Activated naive CD4-positive, alpha-beta T cell treated with anti-CD3 and anti-CD28 coated beads for 36 hours (primary cell): ENCODE measurements around the gene ARHGAP22. TPM values are rescaled to one million over a fixed set of nuclear protein-coding genes. Genes with fewer than 3 reads are reported as not detected.

ENCODE experiments used
- CTCF ChIA-PET: fragments of 350-600 bp; sonication (Branson Sonifier 250); formaldehyde crosslinking; loops from one replicate; lab custom pipeline; 2021; ENCODE audit warnings: antibody characterized with exemption; lab: Charles Lee
- DNase-seq: peaks from one replicate; pipeline ENCODE4 v3.0.0-alpha.2; 2020
- H3K27ac Mint-ChIP-seq: one replicate; pipeline ENCODE4 v1.8.0; 2021; ENCODE audit warnings: mild to moderate bottlenecking, mixed read lengths
- H3K27me3 Mint-ChIP-seq: one replicate; pipeline ENCODE4 v1.8.0; 2021; ENCODE audit warnings: low read depth, mixed read lengths
- H3K36me3 Mint-ChIP-seq: one replicate; pipeline ENCODE4 v1.8.0; 2021; ENCODE audit warnings: low read depth, mixed read lengths
- H3K4me1 Mint-ChIP-seq: one replicate; pipeline ENCODE4 v1.8.0; 2021; ENCODE audit warnings: low read depth, mixed read lengths
- H3K4me3 Mint-ChIP-seq: one replicate; pipeline ENCODE4 v1.8.0; 2021; ENCODE audit warnings: mild to moderate bottlenecking, moderate library complexity, mixed read lengths
- H3K9me3 Mint-ChIP-seq: one replicate; pipeline ENCODE4 v1.8.0; 2021; ENCODE audit warnings: mixed read lengths
- intact Hi-C: fragments of 100-400 bp; cut with micrococcal nuclease; formaldehyde crosslinking; loops from one replicate; pipeline ENCODE4 v1.15.1; 2023
- total RNA-seq, 2 experiments: library from RNA; stranded (reverse); gene quantifications; one replicate each; pipeline ENCODE4 v1.2.3, GENCODE V29; 2021

ARHGAP22 gene
- total RNA-seq, 2 experiments from 2014 or later = not detected

DNA sequence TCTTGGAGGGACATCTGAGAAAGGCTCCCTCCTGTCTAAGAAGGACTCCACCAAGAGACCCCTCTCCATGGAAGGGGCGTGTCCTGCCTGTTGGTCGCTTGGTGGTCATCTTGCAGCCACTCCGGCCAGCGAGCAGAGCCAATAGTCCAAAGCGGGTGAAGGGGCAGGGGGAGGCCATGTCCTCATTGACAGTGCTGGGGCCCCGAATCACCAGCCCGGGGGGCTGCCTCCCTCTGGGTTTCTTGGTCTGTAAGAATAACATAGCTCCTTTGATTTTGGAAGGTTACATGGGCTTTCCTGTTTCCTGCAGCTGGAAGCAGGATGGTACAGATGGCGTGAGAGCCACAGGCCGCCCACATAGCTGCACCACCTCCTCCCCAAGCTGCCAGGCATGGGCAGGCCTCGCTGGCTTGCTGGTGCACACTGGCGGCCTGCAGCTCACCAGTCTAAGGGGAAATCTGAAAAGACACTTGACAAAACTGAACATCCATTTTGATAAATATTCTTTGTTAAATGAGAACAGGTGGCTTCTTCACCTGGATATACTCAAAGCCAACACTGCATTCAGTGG, 105.8 kb downstream of the ARHGAP22 start:
- no peak for DNase-seq
- H3K36me3 Mint-ChIP-seq = no peaks in the 10 kb centered on the region
- H3K4me1 Mint-ChIP-seq = peaks cover 8% of the 10 kb centered on the region
- intact Hi-C loops = no loop called here
- CTCF ChIA-PET = no interaction called here
- no peak overlapping the region for H3K27ac Mint-ChIP-seq
- H3K4me3 Mint-ChIP-seq = no peak overlapping the region
- H3K9me3 Mint-ChIP-seq = no peaks in the 10 kb centered on the region
- peaks cover 10% of the 10 kb centered on the region for H3K27me3 Mint-ChIP-seq

DNA sequence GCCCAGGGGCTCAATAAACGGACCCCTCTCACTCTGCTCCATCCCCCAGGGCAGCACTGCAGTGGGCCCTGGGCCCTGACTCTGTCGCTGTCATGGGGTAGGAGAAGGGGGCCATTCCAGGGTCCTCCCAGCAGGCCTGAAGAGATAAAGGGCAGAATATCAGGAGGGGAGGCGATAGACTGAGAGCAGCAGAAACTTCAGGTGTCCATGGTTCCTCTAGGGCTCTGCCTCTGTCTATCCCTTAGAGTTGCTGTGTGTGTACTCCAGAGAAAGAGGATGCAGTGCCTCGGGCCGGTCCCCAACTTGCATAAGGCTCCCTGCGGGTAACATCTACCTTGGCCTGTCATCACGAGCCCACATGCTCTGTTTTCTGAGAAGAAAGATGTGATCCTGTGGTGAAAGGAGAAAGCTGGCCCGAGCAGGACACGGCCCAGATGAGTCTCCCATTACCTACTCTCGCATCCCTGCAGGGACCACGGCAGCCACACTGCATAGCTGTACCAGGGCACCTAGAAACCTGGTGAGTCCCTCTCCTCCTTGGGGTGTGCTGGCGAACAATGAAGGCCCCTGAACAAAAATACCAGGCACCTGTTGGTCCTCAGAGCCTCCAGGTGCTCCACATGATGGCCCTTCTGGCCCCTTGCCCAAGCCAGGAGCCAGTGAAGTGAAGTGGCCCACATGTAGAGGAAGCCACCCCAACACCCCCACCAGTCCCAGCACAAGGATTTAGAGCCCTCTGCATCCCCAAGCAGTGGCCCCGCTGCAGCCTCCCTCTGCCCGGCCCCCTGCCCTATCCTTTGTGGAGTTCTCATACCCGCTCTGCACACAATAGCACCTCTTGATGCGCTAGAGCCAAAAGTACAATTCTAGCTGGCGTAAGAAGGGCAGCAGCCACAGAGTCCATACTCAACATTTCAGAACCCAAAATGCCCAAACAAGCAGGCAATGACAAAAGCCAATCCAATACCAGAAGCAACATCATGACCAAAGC, 106.8 kb downstream of the ARHGAP22 start:
- intact Hi-C loops = no loop called here
- Mint-ChIP-seq H3K27ac (no peak overlapping the region), H3K27me3 (peaks cover 14% of the 10 kb centered on the region), H3K4me3 (no peak overlapping the region), H3K9me3 (no peaks in the 10 kb centered on the region), H3K4me1 (peaks cover 14% of the 10 kb centered on the region), H3K36me3 (no peaks in the 10 kb centered on the region)
- CTCF ChIA-PET = no interaction called here
- no peak for DNase-seq

DNA sequence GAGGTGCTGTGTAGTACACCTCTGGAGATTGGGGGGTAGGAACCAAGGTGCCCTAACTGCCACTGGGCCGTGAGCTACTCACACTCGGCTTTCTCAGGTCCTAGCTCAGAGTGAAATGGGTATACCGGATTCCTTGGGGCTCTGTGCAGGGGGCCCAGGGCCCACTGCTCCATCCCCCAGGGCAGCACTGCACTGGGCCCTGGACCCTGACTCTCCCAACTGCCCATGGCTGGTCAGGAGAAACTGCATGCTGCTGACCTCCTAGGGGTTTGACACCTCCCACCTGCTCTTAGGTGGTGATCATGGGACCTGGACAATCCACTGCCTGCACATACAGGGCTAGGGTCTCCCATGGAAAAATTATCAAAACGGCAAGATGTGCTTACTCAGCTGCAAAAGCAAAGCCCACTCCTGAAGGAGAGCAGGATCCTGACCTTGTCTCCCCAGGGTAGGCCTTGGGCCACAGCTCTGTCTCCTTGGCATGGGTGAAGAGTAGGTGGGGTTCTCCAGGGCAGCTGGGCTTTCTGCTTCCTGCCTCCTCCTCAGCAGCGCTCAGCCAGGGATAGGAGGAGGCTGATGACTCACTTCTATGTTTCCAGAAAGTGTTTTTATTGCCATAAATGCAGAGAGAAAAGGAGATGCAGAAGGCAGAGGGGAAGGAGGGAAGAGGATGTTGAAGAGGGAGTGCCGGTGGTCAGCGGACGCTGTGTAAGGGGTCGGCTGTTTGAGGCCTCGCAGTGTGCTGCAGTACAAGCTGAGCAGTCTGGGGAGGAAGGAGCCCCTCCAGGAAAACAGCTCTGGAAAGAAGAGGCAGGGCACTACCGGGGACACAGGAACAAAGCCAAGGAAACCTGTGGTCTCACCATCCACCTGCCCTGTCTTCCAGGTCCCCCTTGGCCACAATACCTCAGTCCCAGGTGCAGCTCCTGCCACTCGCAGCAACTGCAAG, 107.8 kb downstream of the ARHGAP22 start:
- CTCF ChIA-PET = interaction anchor here (0.9 kb wide), 1 partner anchor 208 kb away, joined by 3 read pairs; no protein-coding TSS in a partner anchor
- Mint-ChIP-seq H3K4me1 (peaks cover 14% of the 10 kb centered on the region), H3K27ac (no peak overlapping the region), H3K36me3 (no peaks in the 10 kb centered on the region), H3K27me3 (peaks cover 14% of the 10 kb centered on the region), H3K9me3 (no peaks in the 10 kb centered on the region), H3K4me3 (no peak overlapping the region)
- intact Hi-C loops = no loop called here
- no peak for DNase-seq

DNA sequence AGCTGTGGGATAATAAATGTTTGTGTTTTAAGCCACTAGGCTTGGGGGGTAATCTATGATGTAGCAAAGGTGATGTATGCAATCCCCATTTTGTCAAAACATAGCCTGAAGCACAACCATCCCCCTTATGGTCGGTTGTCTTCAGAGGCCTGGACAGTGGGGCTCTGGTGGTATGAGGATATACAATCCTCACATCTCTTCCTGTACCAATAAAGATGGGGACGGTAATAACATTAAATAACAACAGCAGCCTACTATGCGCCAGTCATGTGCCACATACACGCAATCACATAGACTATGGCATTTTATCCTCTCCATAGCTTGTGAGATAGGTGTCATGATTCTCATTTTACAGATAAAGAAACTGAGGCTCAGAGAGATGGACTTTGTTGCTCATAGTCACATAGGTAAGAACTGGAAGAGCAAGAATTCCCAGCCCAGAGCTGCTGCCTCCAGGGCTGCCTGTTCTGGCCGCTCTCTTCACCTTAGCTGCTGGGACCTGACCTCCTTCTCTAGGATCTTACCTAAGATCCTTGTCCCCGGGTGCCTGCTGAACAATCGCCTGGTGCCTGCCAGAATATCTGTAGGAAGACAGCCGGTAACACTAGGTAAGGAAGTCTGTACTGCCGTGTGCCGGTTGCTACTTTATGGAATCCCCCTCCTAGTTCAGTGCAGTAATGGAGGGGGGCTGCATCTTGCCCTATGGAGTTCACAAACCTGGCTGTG, 108.6 kb downstream of the ARHGAP22 start:
- no peak overlapping the region for H3K4me3 Mint-ChIP-seq
- H3K36me3 Mint-ChIP-seq = no peaks in the 10 kb centered on the region
- H3K27me3 Mint-ChIP-seq = peaks cover 14% of the 10 kb centered on the region
- H3K4me1 Mint-ChIP-seq = peaks cover 14% of the 10 kb centered on the region
- no peak overlapping the region for H3K27ac Mint-ChIP-seq
- no peaks in the 10 kb centered on the region for H3K9me3 Mint-ChIP-seq
- intact Hi-C loops = no loop called here
- no peak for DNase-seq
- CTCF ChIA-PET = interaction anchor here (0.9 kb wide), 1 partner anchor 208 kb away, joined by 3 read pairs; no protein-coding TSS in a partner anchor

DNA sequence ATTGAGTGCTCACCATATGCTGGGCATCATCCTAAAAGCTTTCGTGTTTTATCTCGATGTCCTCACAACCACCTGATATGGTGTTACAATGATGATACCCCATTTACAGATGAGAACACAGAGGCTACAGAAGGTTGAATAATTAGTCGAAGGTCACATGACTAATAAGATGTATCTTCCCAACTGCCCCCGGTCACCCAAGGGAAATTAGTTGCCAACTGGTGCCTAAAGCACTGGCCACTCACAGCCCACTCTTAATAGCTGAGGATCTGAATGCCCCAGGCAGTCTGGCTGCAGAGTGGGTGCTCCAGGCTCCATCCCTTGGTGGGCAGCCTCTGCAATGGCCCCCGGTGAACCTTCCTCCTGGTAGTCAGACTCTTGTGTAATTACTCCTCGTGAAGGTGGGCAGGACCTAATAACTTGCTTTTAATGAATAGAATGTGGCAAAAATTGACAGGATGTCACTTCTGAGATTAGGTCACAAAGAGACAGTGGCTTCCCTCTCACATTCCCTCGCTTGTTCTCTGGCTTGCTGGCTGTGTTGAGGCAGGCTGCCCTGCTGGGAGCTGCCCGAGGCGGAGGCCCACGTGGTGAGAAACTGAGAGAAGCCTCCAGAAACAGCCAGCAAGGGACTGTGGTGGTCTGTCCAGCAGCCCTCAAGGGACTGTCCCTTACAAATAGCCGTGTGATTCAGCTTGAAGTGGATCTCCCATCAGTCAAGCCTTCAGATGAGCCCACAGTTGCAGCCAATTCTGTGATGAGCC, 109.4 kb downstream of the ARHGAP22 start:
- Mint-ChIP-seq H3K36me3 (no peaks in the 10 kb centered on the region), H3K4me1 (peaks cover 14% of the 10 kb centered on the region), H3K9me3 (no peaks in the 10 kb centered on the region), H3K4me3 (no peak overlapping the region), H3K27ac (no peak overlapping the region), H3K27me3 (peaks cover 14% of the 10 kb centered on the region)
- CTCF ChIA-PET = no interaction called here
- intact Hi-C loops = no loop called here
- DNase-seq = no peak

DNA sequence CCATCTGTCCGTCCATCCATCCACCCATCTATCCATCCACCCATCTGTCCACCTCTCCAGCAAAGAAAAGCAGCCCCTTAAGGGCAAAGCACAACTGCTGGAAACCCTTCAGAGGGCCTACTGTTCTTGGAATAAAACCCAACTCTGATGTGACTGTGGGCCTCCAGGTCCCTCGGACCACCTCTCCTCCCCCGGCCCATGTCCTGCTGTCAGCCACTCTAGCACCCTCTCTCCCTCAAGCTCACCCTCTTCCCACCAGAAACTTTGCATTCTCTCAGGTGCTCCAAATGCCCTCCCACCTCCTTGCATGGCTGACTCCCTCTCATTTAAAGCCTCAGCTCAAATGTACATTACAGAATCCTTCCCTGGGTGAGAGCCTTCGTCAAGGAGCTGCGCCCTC, 110.3 kb downstream of the ARHGAP22 start:
- Mint-ChIP-seq H3K27me3 (peaks cover 14% of the 10 kb centered on the region), H3K4me1 (peaks cover 14% of the 10 kb centered on the region), H3K4me3 (no peak overlapping the region), H3K9me3 (no peaks in the 10 kb centered on the region), H3K27ac (no peak overlapping the region), H3K36me3 (no peaks in the 10 kb centered on the region)
- CTCF ChIA-PET = interaction anchor here (1.0 to 1.3 kb wide), 2 partner anchors 103 to 132 kb away, joined by 3 read pairs; no protein-coding TSS in a partner anchor
- no peak for DNase-seq
- intact Hi-C loops = no loop called here

DNA sequence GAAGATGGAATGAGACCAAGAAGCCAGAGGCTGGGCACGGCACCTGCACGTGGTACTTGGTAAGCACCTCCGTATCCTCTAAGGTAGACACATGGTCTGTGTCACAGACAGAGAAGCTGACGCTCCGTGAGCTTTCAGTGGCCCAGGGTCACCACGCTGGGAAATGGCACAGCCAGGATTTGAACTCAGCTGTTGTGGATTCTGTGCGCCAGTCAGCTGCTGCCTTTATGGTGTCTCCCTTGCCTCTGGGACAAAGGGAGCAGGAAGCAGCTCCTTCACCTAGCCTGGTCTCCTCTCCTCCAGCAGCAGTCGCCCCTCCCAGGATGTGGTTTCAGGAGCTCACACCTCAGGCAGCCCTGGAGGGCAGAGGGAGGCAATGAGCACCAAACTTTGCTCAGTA, 110.8 kb downstream of the ARHGAP22 start:
- H3K4me1 Mint-ChIP-seq = peaks cover 14% of the 10 kb centered on the region
- intact Hi-C loops = no loop called here
- H3K9me3 Mint-ChIP-seq = no peaks in the 10 kb centered on the region
- H3K27ac Mint-ChIP-seq = no peak overlapping the region
- peak; percentile 30 for DNase-seq
- H3K36me3 Mint-ChIP-seq = no peaks in the 10 kb centered on the region
- H3K4me3 Mint-ChIP-seq = peak overlapping the region; percentile 13
- CTCF ChIA-PET = interaction anchor here (1.0 to 1.3 kb wide), 2 partner anchors 102 to 131 kb away, joined by 3 read pairs; no protein-coding TSS in a partner anchor
- peaks cover 14% of the 10 kb centered on the region for H3K27me3 Mint-ChIP-seq

DNA sequence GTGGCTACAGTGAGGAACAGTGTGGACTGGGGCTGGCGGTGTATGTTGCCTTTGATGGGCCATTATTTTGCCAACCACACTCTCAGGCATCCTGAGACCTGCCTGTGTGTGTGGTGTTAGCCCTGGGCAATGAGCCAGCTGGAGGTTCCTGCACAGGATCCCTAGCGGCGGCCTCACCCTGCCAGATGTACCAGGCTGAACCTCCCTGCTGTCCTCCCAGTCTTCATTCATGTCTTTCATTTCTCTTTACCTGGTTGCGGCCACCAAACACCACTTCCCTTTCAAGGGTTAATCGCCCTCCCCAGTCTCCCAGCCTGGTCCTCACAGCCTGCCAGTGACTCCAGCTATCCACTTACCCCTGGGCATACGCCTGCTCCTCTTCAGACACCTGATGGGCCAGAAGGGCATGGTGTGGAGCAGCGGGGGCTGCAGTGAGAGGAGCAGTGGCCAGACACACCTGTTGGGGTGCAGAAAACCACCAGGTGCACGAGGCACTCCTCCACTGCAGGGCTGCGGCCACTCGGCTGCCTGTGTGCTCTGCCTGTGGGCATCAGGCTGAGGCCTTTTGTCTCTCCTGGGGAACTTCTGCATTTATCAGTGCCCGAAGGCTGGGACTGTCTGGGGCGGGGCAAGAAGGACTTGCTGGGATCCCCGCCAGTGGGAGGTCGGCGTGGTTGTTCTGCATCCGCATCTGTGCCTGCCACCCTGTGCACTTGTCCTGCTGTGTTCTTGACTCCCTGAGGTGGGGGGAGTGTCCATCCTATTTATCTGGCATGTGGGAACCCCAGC, 111.6 kb downstream of the ARHGAP22 start:
- no peak for DNase-seq
- Mint-ChIP-seq H3K9me3 (no peaks in the 10 kb centered on the region), H3K27me3 (peaks cover 14% of the 10 kb centered on the region), H3K27ac (no peak overlapping the region), H3K4me1 (peaks cover 14% of the 10 kb centered on the region), H3K36me3 (no peaks in the 10 kb centered on the region), H3K4me3 (no peak overlapping the region)
- CTCF ChIA-PET = interaction anchor here (1.0 to 1.3 kb wide), 2 partner anchors 102 to 131 kb away, joined by 3 read pairs; no protein-coding TSS in a partner anchor
- intact Hi-C loops = no loop called here

DNA sequence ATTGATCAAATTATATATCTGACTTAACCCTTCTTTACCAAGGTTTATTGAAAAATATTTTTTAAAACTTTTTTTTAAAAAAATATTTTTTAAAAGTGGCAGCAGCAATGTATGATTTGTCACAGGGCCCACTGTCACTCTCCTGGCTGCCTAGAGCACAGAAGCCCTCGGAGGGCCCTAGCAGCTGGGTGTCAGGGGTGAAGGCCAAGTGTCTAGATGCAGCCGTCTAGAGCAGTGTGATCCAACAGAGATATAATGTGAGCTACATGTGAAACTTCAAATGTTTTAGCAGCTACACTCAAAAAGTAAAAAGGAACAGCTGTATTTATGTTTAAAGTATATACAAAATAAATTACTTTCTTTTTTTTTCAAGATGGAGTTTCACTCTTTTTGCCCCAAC, 112.7 kb downstream of the ARHGAP22 start:
- no peaks in the 10 kb centered on the region for H3K9me3 Mint-ChIP-seq
- H3K36me3 Mint-ChIP-seq = no peaks in the 10 kb centered on the region
- no peak overlapping the region for H3K4me3 Mint-ChIP-seq
- H3K4me1 Mint-ChIP-seq = peaks cover 14% of the 10 kb centered on the region
- DNase-seq = no peak
- intact Hi-C loops = no loop called here
- CTCF ChIA-PET = interaction anchor here (0.6 to 0.7 kb wide), 2 partner anchors 156 to 258 kb away, joined by 3 read pairs; no protein-coding TSS in a partner anchor
- no peak overlapping the region for H3K27ac Mint-ChIP-seq
- H3K27me3 Mint-ChIP-seq = peaks cover 14% of the 10 kb centered on the region

DNA sequence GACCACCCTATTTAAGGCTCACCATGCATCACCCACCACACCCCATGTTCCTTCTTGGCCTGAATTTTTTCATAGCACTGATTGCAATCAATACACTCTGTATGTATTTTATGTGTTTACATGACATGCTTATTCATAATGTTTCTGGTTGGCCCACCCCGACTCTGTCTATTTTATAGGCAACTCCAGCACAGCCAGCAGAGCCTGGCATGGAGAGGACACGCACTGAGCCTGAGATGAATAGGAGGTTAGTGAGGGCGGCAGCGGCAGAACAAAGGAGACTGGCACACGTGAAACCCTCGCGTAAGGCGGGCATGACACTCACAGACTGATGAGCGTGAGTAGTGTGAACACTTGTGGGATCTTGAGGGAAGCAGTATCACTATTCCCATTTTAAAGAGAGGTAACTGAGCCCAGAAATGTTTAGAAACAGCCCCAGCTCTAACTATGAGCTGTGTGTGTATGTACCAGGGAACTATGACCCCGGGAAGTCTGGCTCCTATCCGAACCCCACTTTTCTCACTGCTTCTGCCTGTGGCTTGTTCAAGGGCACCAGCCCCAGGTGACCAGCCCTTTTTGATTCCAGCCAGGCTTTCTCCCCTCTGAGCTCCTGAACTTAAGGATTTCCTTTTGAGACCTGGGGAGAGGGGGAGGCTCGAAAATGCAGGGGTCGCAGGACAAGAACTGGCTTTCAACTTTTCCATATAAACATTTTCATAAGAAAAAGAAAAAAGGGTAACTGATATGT, 113.3 kb downstream of the ARHGAP22 start:
- Mint-ChIP-seq H3K9me3 (no peaks in the 10 kb centered on the region), H3K27me3 (peaks cover 14% of the 10 kb centered on the region), H3K4me3 (no peak overlapping the region), H3K36me3 (no peaks in the 10 kb centered on the region), H3K27ac (no peak overlapping the region), H3K4me1 (peaks cover 14% of the 10 kb centered on the region)
- CTCF ChIA-PET = no interaction called here
- DNase-seq = no peak
- intact Hi-C loops = no loop called here
